IPS-18a (cell line): ENCODE data around the gene ARRB1.
"Not testable (repeated sequence)": the region's sequence is repeated elsewhere in the genome, so short reads cannot be mapped to it uniquely, and the experiment has no call there.

Experiments used
- H3K27ac ChIP-seq: one replicate; pipeline ENCODE4 v1.5.1; 2013; ENCODE audit warnings: low read length
- H3K27me3 ChIP-seq: one replicate; pipeline ENCODE4 v1.6.1; 2013; ENCODE audit warnings: mild to moderate bottlenecking, low read length; ENCODE audit not compliant: control insufficient read depth, insufficient read depth
- H3K36me3 ChIP-seq: one replicate; pipeline ENCODE4 v1.6.1; 2013; ENCODE audit warnings: low read depth, low read length; ENCODE audit not compliant: control insufficient read depth
- H3K4me1 ChIP-seq: one replicate; pipeline ENCODE4 v1.6.1; 2013; ENCODE audit warnings: low read depth, low read length; ENCODE audit not compliant: control insufficient read depth
- H3K4me3 ChIP-seq: one replicate; pipeline ENCODE4 v1.5.1; 2013; ENCODE audit warnings: low read length
- H3K9ac ChIP-seq: one replicate; pipeline ENCODE4 v1.6.1; 2013; ENCODE audit warnings: mild to moderate bottlenecking, low read length, moderate library complexity
- H3K9me3 ChIP-seq: one replicate; pipeline ENCODE4 v1.6.1; 2013; ENCODE audit warnings: low read depth, low read length; ENCODE audit not compliant: control insufficient read depth

The ARRB1 gene

GRCh38 chr11:75283391-75283931, 68.0 kb downstream of the ARRB1 start:
- Histone ChIP-seq H3K9me3 (no peaks in the 10 kb centered on the region), H3K4me3 (no peak overlapping the region), H3K36me3 (no peaks in the 10 kb centered on the region), H3K27ac (no peak overlapping the region), H3K27me3 (no peaks in the 10 kb centered on the region), H3K9ac (no peak overlapping the region), H3K4me1 (no peaks in the 10 kb centered on the region)

GRCh38 chr11:75281469-75282095, 69.9 kb downstream of the ARRB1 start:
- Histone ChIP-seq H3K4me3 (no peak overlapping the region), H3K9me3 (no peaks in the 10 kb centered on the region), H3K27me3 (no peaks in the 10 kb centered on the region), H3K36me3 (no peaks in the 10 kb centered on the region), H3K27ac (no peak overlapping the region), H3K9ac (no peak overlapping the region), H3K4me1 (no peaks in the 10 kb centered on the region)

GRCh38 chr11:75280770-75281468, 70.5 kb downstream of the ARRB1 start:
- no peak overlapping the region for H3K4me3 ChIP-seq
- peaks cover 4% of the 10 kb centered on the region for H3K4me1 ChIP-seq
- no peaks in the 10 kb centered on the region for H3K9me3 ChIP-seq
- H3K9ac ChIP-seq, result no peak overlapping the region
- no peak overlapping the region for H3K27ac ChIP-seq
- H3K36me3 ChIP-seq, result no peaks in the 10 kb centered on the region
- H3K27me3 ChIP-seq, result no peaks in the 10 kb centered on the region

GRCh38 chr11:75280227-75280701, 71.2 kb downstream of the ARRB1 start:
- H3K4me3 ChIP-seq, result no peak overlapping the region
- H3K9me3 ChIP-seq, result no peaks in the 10 kb centered on the region
- no peak overlapping the region for H3K9ac ChIP-seq
- H3K4me1 ChIP-seq, result peaks cover 10% of the 10 kb centered on the region
- no peak overlapping the region for H3K27ac ChIP-seq
- H3K27me3 ChIP-seq, result no peaks in the 10 kb centered on the region
- H3K36me3 ChIP-seq, result no peaks in the 10 kb centered on the region

- Histone ChIP-seq H3K36me3 (no peaks in the 10 kb centered on the region), H3K27me3 (no peaks in the 10 kb centered on the region), H3K9me3 (no peaks in the 10 kb centered on the region), H3K4me3 (no peak overlapping the region), H3K27ac (no peak overlapping the region), H3K9ac (no peak overlapping the region), H3K4me1 (peaks cover 10% of the 10 kb centered on the region)
Observed at GRCh38 chr11:75279273-75279672, 72.2 kb downstream of the ARRB1 start.

GRCh38 chr11:75277991-75278790, 73.3 kb downstream of the ARRB1 start:
- no peak overlapping the region for H3K9ac ChIP-seq
- no peak overlapping the region for H3K4me3 ChIP-seq
- H3K27ac ChIP-seq, result no peak overlapping the region
- peaks cover 10% of the 10 kb centered on the region for H3K4me1 ChIP-seq
- H3K36me3 ChIP-seq, result no peaks in the 10 kb centered on the region
- H3K9me3 ChIP-seq, result no peaks in the 10 kb centered on the region
- no peaks in the 10 kb centered on the region for H3K27me3 ChIP-seq

GRCh38 chr11:75277211-75277805, 74.2 kb downstream of the ARRB1 start:
- Histone ChIP-seq H3K4me3 (no peak overlapping the region), H3K27me3 (no peaks in the 10 kb centered on the region), H3K36me3 (no peaks in the 10 kb centered on the region), H3K27ac (no peak overlapping the region), H3K4me1 (peaks cover 10% of the 10 kb centered on the region), H3K9me3 (no peaks in the 10 kb centered on the region), H3K9ac (no peak overlapping the region)

- H3K4me1 ChIP-seq, result peaks cover 10% of the 10 kb centered on the region
- no peaks in the 10 kb centered on the region for H3K27me3 ChIP-seq
- H3K9ac ChIP-seq, result no peak overlapping the region
- H3K9me3 ChIP-seq, result no peaks in the 10 kb centered on the region
- no peaks in the 10 kb centered on the region for H3K36me3 ChIP-seq
- H3K27ac ChIP-seq, result no peak overlapping the region
- no peak overlapping the region for H3K4me3 ChIP-seq
Observed at GRCh38 chr11:75276686-75277085, 74.8 kb downstream of the ARRB1 start.

- H3K9ac ChIP-seq, result no peak overlapping the region
- H3K27ac ChIP-seq, result no peak overlapping the region
- peaks cover 10% of the 10 kb centered on the region for H3K4me1 ChIP-seq
- no peaks in the 10 kb centered on the region for H3K36me3 ChIP-seq
- H3K27me3 ChIP-seq, result no peaks in the 10 kb centered on the region
- H3K9me3 ChIP-seq, result no peaks in the 10 kb centered on the region
- H3K4me3 ChIP-seq, result no peak overlapping the region
Observed at GRCh38 chr11:75276186-75276585, 75.3 kb downstream of the ARRB1 start.

GRCh38 chr11:75275581-75275980, 75.9 kb downstream of the ARRB1 start:
- Histone ChIP-seq H3K9ac (no peak overlapping the region), H3K9me3 (no peaks in the 10 kb centered on the region), H3K36me3 (no peaks in the 10 kb centered on the region), H3K4me3 (no peak overlapping the region), H3K4me1 (peaks cover 10% of the 10 kb centered on the region), H3K27ac (no peak overlapping the region), H3K27me3 (no peaks in the 10 kb centered on the region)

GRCh38 chr11:75274716-75275115, 76.7 kb downstream of the ARRB1 start:
- H3K9me3 ChIP-seq, H3K4me1 ChIP-seq, H3K4me3 ChIP-seq, H3K36me3 ChIP-seq, H3K9ac ChIP-seq, H3K27me3 ChIP-seq, H3K27ac ChIP-seq: not testable (repeated sequence)
